Measurements from ENCODE around the gene GRM7.

DNA sequence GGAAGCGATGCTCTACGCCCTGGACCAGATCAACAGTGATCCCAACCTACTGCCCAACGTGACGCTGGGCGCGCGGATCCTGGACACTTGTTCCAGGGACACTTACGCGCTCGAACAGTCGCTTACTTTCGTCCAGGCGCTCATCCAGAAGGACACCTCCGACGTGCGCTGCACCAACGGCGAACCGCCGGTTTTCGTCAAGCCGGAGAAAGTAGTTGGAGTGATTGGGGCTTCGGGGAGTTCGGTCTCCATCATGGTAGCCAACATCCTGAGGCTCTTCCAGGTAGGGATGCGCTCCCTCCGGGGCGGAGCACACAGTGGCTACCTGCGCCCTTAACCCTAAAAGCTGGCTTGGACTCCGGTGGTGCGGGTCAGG lies 698 bp downstream of the GRM7 start:
- no peak for TF ChIP-seq POLR2A (IDR thresholded peaks at IDR 0.05)
- no peak for TF ChIP-seq CTCF (IDR thresholded peaks at IDR 0.05)
